GM21723 (cell line): Measurements from ENCODE around the gene CALML4.
"Not testable (repeated sequence)": the region's sequence is repeated elsewhere in the genome, so short reads cannot be mapped to it uniquely, and the experiment has no call there.

Experiments used
- ATAC-seq: cut with Tn5 transposase; IDR thresholded peaks from one replicate; pipeline ENCODE4 v1.9.1; 2021; ENCODE audit warnings: mild to moderate bottlenecking, moderate library complexity; ENCODE audit not compliant: unreplicated experiment

Gene CALML4

GRCh38 chr15:68208636-68209240 is 3.6 kb upstream of the CALML4 start:
- ATAC-seq: no peak

DNA sequence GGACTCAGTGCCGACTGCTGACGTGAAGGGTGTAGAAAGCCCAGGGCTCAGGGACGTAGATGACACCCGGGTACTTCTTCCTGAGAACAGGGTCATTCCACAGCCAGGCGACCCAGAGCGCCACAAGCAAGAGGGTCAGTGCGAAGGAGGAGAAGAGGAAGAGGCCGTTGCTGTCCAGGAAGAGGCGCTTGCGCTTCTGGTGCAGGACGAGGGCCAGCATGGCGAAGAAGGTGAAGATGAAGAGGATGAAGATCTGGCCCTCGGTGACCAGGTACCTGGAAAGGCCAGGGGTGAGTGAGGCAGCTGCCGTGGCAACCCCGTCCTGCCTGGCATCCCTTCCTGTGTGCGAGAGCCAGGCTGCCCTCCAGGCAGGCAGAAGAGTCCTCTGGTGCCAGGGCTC is 3.0 kb upstream of the CALML4 start:
- no peak for ATAC-seq

- no peak for ATAC-seq
Measured at GRCh38 chr15:68207176-68207935, 2.2 kb upstream of the CALML4 start.

DNA sequence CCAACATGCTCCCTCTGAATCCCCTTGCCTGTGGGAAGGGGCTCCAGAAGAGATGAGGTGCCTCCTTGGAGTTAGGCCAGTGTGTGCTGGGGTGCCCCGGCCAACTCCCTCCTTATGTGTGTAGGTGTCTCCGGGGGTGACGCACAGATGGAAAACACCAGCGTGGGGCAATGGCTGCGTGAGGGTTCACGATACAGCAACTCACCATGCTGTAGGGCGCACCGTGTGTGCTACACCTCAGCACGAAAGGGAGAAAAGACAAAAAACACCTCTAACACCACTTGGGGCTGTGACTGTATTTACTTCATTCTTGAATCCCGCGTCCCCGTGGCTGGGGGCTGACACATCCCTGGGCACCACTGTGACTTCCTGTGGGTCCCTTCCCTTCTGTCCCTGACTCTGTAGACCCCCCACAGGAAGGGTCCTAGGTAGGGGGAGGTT is 1.6 kb upstream of the CALML4 start:
- no peak for ATAC-seq

GRCh38 chr15:68205954-68206539 is 915 bp upstream of the CALML4 start:
- no peak for ATAC-seq

DNA sequence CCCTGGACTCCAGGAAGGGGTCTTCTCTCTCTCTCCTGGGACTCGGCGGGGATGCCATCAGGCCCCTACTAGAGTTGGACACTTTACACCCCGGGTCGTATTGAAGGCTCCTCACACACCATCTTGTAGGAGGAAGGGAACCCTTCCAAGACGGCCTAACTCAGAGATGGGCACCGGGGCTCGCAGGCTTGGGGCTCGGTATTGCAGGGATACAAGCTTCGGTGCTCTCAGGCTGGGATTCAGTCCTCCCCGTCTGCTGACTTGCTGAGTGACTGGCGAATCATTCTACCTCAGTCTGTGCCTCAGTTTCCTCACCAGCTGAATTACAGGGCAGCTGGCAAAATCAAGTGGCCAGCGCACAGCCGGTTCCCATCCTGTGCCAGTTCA is 419 bp upstream of the CALML4 start:
- no peak for ATAC-seq

DNA sequence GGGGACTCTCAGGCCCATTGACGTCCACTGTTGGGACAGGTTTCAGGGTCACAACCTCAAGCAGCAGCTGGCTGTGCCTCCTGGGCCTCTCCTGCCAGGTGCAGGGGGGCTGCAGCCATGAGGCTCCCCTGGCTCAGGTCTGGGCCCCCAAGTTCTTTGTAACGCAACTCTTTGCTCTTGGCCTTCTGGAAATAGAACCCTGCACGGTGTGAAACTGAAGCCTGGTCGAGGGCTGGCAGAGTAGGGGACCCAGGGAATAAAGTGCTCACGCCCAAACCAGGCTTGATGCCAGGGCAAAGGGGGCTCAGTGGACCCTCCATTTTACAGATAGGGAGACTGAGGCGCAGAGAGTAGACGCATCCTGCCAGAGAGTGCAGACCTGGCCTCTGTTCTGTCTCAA is 771 bp downstream of the CALML4 start:
- ATAC-seq: no peak

DNA sequence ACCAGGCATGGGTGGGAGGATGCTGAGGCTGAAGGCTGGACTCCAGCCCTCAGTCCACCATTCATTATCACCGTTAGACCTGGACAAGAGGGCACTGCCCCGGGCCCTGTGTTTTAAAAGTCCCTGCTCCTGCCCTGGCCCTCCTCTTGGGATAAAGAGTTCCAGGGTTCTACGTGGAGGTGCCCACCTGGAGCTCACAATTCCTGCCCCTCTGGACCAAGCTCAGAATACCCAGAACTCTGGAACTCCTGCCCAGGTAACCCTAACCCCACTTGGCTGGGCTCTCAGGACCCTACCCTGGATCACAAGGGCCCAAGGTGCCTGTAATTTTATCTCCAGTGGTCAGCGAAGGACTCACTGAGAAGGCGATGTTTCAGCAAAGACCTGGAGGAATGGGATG is 1.2 kb downstream of the CALML4 start:
- ATAC-seq: no peak

GRCh38 chr15:68203486-68203885 is 1.6 kb downstream of the CALML4 start:
- ATAC-seq: no peak

- ATAC-seq: not testable (repeated sequence)
Measured at GRCh38 chr15:68202994-68203393, 2.1 kb downstream of the CALML4 start.

GRCh38 chr15:68201879-68202261 is 3.3 kb downstream of the CALML4 start:
- ATAC-seq: no peak

- no peak for ATAC-seq
Measured at GRCh38 chr15:68201153-68201878, 3.8 kb downstream of the CALML4 start.

GRCh38 chr15:68200016-68200861 is 4.9 kb downstream of the CALML4 start:
- no peak for ATAC-seq

DNA sequence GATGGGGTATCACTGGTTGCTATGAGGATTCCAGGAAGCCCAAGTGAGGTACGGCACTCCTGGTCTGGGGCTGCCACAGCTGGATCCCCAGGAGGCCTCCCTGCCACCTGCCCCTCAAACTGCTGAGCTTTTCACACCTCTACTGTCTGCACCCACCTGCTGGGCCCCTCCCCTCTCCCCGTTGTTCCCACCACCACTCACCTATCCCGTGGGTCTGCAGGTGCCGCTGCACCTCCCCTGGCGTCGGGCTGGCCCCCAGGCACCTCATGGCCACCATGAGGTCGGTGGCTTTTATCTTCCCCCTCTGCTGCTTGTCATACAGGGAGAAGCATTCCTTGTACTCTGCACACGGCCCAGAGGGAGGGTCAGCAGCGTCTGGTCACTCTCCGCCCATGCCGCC is 5.8 kb downstream of the CALML4 start:
- no peak for ATAC-seq

DNA sequence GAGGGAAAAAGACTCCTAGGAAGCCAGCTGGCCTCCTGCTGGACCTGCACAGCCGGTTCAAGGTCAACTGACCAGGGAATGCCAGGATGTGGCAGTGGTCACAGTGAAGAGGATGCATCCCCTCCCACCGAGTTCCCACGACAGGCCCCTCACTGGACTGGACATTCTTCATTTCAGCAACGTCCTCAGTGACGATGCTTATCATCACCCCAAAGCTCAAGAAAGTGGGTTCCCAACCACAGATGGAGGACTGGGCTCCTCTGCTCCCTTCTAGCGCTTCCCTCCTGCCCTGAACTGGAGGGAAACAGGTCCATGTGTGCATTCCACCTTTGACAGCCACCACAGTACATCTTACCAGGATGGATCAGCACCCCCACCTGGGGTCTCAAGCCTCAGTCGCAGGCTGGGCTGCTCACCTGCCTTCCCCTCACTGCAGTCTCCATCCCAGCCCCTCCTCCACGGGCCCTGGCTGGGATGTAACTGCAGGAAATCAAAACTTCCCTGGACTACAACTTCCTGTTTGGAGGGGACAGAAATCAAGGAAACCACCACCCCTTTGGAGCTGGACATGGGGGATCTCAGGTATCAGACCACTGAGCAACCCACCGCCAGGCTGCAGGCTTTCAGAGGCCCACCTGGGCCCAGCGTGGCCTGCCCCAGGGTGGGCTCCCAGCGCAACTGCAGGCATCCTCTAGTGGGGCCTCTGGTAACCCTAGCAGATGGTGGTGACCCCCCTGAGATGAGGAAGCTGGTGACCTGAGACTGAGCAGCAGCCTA is 7.3 kb downstream of the CALML4 start:
- ATAC-seq: no peak

GRCh38 chr15:68197170-68197492 is 8.0 kb downstream of the CALML4 start:
- ATAC-seq: no peak

GRCh38 chr15:68196445-68197169 is 8.5 kb downstream of the CALML4 start:
- no peak for ATAC-seq

DNA sequence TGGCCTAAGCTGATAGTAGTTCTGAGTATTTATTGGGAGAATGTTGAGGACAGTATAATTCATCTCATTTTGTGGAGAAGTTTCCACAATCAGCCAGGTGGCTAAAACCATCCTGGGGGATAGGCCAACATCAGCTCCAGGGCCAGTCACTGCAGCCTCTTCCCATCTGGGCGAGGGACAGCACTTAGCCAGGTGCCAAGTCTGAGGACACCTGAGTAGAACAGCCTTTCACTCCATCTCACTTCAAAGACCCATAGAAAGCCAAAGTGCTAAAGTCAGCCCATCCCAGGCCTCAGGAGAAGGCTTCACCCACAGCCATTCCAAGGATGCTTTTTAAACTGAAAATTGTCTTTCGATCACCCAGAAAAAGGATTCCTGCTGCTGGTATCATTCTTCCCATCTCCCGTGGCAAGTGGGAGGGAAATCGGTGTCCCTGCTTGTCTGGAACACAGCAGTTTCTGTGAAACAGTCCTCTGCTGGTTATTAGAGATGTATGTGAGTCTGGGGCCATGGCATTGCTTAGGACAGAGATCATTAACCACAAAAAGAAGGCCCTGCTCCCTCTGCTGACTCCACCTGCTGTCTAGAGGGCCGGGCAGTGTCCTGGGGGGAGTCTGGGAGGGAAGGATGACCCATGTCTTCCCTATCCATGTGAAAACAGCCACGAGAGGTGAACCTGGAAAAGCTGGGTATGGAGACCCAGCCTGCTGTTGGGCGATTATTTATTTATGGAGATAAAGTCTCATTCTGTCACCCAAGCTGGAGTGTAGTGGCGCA is 9.6 kb downstream of the CALML4 start:
- no peak for ATAC-seq
